GM10266 (cell line): ENCODE measurements around the gene FOXB1.

Experiments used
- DNase-seq: peaks from one replicate; pipeline ENCODE4 v3.0.0; 2012; ENCODE audit errors: extremely low spot score
- TF ChIP-seq, protein P1 (sequence below): IDR thresholded peaks from 2 replicates; pipeline ENCODE4 v1.5.1; 2012; ENCODE audit warnings: mild to moderate bottlenecking, low read depth; ENCODE audit not compliant: control insufficient read depth, insufficient read depth; ENCODE audit errors: missing control alignments

The FOXB1 gene

DNA sequence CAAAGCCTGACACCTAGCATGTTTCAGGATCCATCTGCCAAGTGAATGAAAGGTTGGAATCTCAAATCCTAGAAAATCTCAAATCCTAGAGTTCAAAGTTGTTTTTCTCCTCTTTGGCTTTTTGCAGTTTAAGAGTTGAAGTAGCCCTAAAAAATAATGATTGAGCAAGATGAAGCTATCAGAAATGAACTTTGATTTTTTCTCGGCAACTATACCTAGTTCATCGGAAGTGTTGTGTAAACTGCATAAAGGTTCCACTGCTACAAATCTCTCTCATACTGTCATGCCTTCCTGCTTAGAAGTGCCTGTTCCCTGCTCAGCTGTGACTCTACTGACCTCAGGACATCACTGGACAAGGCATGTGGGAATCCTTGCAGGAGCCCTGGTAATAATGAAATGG, 35.8 kb upstream of the FOXB1 start:
- no peak for DNase-seq
- TF ChIP-seq, protein P1, sequence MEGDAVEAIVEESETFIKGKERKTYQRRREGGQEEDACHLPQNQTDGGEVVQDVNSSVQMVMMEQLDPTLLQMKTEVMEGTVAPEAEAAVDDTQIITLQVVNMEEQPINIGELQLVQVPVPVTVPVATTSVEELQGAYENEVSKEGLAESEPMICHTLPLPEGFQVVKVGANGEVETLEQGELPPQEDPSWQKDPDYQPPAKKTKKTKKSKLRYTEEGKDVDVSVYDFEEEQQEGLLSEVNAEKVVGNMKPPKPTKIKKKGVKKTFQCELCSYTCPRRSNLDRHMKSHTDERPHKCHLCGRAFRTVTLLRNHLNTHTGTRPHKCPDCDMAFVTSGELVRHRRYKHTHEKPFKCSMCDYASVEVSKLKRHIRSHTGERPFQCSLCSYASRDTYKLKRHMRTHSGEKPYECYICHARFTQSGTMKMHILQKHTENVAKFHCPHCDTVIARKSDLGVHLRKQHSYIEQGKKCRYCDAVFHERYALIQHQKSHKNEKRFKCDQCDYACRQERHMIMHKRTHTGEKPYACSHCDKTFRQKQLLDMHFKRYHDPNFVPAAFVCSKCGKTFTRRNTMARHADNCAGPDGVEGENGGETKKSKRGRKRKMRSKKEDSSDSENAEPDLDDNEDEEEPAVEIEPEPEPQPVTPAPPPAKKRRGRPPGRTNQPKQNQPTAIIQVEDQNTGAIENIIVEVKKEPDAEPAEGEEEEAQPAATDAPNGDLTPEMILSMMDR: no peak

DNA sequence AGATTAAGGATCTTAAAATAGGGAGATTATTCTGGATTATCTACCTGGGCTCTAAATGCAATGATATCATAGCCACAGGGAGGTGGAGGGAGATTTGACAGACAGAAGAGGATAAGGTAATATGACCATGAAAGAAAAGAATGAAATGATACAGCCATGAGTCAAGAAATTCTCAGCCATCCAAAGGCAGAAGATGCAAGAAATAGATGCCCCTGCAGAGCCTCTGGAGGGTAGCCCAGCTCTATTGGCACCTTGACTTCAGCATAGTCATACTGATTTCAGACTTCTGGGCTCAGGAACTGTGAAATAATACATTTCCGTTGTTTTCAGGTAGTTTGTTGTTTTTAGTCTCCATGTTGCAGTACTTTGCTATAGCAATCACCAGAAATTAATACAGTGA, 31.9 kb upstream of the FOXB1 start:
- no peak for DNase-seq

DNA sequence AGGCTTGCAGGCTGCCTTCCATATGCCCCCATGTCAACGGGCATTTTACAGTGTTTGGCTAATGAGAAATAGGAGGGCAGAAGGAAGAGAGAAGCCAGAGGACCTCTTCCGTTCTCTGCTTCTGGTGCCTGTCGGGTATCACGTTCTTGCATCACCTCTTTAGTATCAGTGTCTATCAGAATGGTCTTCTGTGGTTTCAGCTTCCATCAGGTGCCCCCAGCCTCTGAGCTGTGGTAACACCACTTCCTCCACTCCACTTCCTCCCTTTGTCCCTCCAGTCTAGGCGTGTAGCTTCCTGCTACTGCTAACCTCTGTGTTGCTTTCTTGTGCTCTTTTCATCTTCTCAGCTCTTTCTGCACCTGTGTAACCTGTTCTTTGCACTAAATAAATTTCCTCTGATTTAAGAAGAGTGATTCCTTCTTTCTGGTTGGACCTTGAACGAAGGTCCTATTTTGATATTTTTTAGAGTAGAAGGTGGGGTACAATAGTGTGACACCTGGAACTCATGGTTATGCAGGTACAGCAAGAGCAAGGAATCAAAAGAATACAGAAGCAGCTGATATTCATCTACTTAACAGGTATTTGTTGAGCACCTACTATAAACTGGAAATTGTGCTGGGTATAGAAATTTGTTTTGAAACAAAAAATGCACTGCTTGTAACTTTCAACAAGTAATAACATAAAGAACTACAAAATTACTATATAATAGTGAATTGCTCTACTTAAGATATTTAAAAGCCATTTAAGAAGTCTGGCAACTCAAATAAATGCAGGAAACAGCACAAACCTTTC, 27.4 kb upstream of the FOXB1 start:
- DNase-seq: no peak
- TF ChIP-seq, protein P1: no peak

More for the DNA sequence above, 31.9 kb upstream of the FOXB1 start:
- TF ChIP-seq, protein P1: no peak

DNA sequence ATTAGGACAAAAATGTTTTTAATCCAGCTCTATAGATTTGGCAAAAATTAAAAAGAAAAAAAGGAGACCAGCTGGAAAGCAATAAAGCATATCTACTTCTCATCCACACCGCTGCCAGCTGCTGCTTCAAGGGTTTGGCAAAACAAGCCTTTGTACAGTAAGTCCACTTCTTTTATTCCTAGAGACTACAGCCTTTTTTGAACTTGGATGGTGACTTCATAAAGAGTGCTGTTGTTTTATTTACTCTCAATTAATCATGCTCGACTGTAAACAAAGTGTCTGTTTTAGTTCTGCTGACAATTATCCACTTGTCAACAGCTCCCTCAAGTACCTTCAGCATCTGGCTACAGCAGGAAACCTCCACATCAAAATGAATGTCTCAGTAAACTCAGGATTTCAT, 12.3 kb upstream of the FOXB1 start:
- no peak for DNase-seq
- TF ChIP-seq, protein P1: no peak

DNA sequence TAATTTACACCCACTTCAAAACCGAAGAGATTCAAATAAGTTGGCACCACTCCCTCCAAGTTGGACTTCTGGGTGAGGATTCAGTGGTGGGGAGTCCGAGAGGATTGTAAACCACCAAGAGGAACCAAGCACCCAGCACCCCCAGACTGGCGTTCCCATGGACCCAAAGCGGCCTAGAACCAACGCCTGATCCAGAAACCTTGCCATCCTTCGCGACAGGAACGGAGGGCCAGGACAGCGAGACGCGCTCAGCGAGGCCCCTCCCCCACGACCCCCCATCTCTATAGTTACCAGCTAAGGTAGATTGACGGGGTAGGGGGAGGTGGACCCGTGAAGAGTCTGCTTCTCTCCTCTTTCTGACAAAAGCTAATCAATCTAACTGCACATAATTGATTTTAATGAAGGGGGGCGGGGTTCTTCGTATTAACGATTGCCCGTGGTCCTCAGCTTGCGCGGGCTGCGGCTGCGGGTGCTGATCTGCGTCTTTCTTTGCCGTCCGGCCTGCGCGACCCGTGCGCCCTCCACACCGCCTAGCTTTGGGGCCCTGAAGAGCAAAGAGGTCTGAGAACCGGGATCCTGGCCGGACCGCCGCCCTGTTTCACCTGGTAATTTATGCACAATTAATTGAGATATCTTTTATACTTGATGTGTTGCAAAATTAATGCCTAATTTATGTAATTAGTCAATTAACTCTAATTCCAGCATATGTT, 10.9 kb upstream of the FOXB1 start:
- TF ChIP-seq, protein P1: no peak

DNA sequence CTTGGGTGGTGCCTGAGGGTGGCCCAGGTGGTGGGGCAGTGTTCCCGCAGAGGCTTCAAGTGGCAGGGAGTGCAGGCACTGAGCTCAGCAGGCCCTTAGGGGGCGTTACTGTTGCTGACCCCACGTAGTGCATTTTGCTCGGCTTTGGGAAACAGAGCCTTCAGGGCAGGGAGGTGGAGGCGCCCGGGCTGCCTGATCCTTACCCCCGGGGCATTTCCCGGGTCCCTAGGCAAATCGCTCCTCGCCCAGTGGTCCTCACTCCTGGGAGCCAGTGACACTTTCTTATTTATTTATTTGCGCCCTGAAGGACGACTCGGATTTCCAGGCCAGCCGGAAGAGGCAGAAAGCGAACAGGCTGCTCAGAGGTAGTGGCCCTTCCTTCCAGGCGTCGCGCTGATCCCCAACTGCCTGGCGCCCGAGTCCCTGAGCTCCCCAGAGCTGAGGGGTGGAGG, 10.1 kb upstream of the FOXB1 start:
- TF ChIP-seq, protein P1: no peak
- DNase-seq: peak; percentile 27

More for the DNA sequence above, 10.9 kb upstream of the FOXB1 start:
- no peak for DNase-seq

DNA sequence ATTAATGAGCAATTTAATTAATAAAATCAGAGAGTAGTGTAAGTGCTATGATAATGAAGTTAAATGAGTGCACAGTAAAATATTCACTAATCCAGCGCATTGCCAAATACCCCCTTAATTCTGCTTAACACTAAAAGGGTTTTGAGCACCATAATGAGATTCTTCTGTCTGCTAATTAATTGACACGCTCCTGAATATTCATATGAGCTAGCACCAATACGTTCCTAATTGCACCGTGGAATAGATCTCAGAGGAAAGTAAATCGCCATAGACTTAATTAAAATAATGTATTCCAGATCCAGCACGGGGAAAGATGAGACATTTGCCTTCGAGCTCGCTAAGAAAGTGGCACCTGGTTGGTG, 9.6 kb upstream of the FOXB1 start:
- TF ChIP-seq, protein P1: no peak
- no peak for DNase-seq
